MM.1S (cell line): Measurements from ENCODE around the gene TENM4.

ENCODE experiments used
- DNase-seq: peaks from one replicate; pipeline ENCODE4 v3.0.0-alpha.2; 2015
- H2AFZ ChIP-seq: fragments of 300-600 bp; sonication (generic); 2 replicates; pipeline ENCODE4 v1.6.0; 2016; ENCODE audit warnings: antibody characterized with exemption, low read length
- H3F3A ChIP-seq: fragments of 300-600 bp; sonication (generic); 2 replicates; pipeline ENCODE4 v1.6.1; 2016; ENCODE audit warnings: mild to moderate bottlenecking, antibody characterized with exemption, low read length, moderate library complexity, mixed read lengths; ENCODE audit not compliant: insufficient read depth
- H3K27ac ChIP-seq: fragments of 300-600 bp; sonication (generic); 2 replicates; pipeline ENCODE4 v1.5.1; 2016; ENCODE audit warnings: mild to moderate bottlenecking, low read length
- H3K27me3 ChIP-seq: fragments of 300-600 bp; sonication (generic); replicated peaks from 2 replicates; pipeline ENCODE4 v1.6.0; 2016; ENCODE audit warnings: low read length; ENCODE audit not compliant: insufficient read depth
- H3K36me3 ChIP-seq: fragments of 300-600 bp; sonication (generic); replicated peaks from 2 replicates; pipeline ENCODE4 v1.6.1; 2016; ENCODE audit warnings: mild to moderate bottlenecking, low read length, mixed read lengths; ENCODE audit not compliant: insufficient read depth
- H3K4me1 ChIP-seq: fragments of 300-600 bp; sonication (generic); 2 replicates; pipeline ENCODE4 v1.6.1; 2016; ENCODE audit warnings: low read length, mixed read lengths
- H3K4me2 ChIP-seq: fragments of 300-600 bp; sonication (generic); 2 replicates; pipeline ENCODE4 v1.6.0; 2016; ENCODE audit warnings: low read depth, low read length
- H3K4me3 ChIP-seq: fragments of 300-600 bp; sonication (generic); 2 replicates; pipeline ENCODE4 v1.5.1; 2016; ENCODE audit warnings: low read length, mixed read lengths
- H3K79me2 ChIP-seq: fragments of 300-600 bp; sonication (generic); 2 replicates; pipeline ENCODE4 v1.6.1; 2016; ENCODE audit warnings: mixed run types, low read length, mixed read lengths
- H3K9ac ChIP-seq: fragments of 300-600 bp; sonication (generic); 2 replicates; pipeline ENCODE4 v1.6.1; 2016; ENCODE audit warnings: low read length, mixed read lengths
- H3K9me2 ChIP-seq: fragments of 300-600 bp; sonication (generic); replicated peaks from 2 replicates; pipeline ENCODE4 v1.6.1; 2016; ENCODE audit warnings: mild to moderate bottlenecking, low read length, mixed read lengths; ENCODE audit not compliant: insufficient read depth
- H3K9me3 ChIP-seq: fragments of 300-600 bp; sonication (generic); replicated peaks from 2 replicates; pipeline ENCODE4 v1.6.1; 2016; ENCODE audit warnings: mild to moderate bottlenecking, low read length, mixed read lengths; ENCODE audit not compliant: insufficient read depth
- H4K20me1 ChIP-seq: fragments of 300-600 bp; sonication (generic); 2 replicates; pipeline ENCODE4 v1.6.1; 2016; ENCODE audit warnings: mild to moderate bottlenecking, low read length, moderate library complexity, mixed read lengths; ENCODE audit not compliant: insufficient read depth
- CTCF ChIP-seq: fragments of 300-600 bp; sonication (generic); IDR thresholded peaks from 2 replicates; pipeline ENCODE4 v1.5.1; 2016; ENCODE audit warnings: antibody characterized with exemption, low read length, mixed read lengths
- EZH2 ChIP-seq: fragments of 300-600 bp; sonication (generic); optimal IDR thresholded peaks from 2 replicates; pipeline ENCODE3; 2017; ENCODE audit warnings: low read depth, mild to moderate bottlenecking, antibody characterized with exemption, low read length, mixed read lengths
- EZH2phosphoT487 ChIP-seq: fragments of 300-600 bp; sonication (generic); IDR thresholded peaks from 2 replicates; pipeline ENCODE4 v1.6.1; 2018; ENCODE audit warnings: antibody characterized with exemption, low read length

The TENM4 gene

GRCh38 chr11:79101656-79102055, 339.2 kb downstream of the TENM4 start:
- Histone ChIP-seq H3K27ac (no peak overlapping the region), H3K9me2 (no peaks in the 10 kb centered on the region), H3K79me2 (no peaks in the 10 kb centered on the region), H3K9me3 (no peaks in the 10 kb centered on the region), H2AFZ (no peak overlapping the region), H4K20me1 (no peaks in the 10 kb centered on the region), H3F3A (no peaks in the 10 kb centered on the region), H3K36me3 (no peaks in the 10 kb centered on the region), H3K4me2 (no peak overlapping the region), H3K9ac (no peak overlapping the region), H3K4me1 (no peaks in the 10 kb centered on the region), H3K4me3 (no peak overlapping the region), H3K27me3 (no peaks in the 10 kb centered on the region)
- DNase-seq = no peak
- TF ChIP-seq CTCF = no peak

GRCh38 chr11:79100093-79100910, 340.5 kb downstream of the TENM4 start:
- DNase-seq = peak; percentile 52
- H2AFZ ChIP-seq = no peak overlapping the region
- H3K27me3 ChIP-seq = no peaks in the 10 kb centered on the region

GRCh38 chr11:79098146-79098545, 342.7 kb downstream of the TENM4 start:
- Histone ChIP-seq H3K9me2 (no peaks in the 10 kb centered on the region), H3K79me2 (no peaks in the 10 kb centered on the region), H4K20me1 (no peaks in the 10 kb centered on the region), H2AFZ (no peak overlapping the region), H3K27ac (no peak overlapping the region), H3K4me1 (no peaks in the 10 kb centered on the region), H3K4me2 (no peak overlapping the region), H3K9me3 (no peaks in the 10 kb centered on the region), H3K36me3 (no peaks in the 10 kb centered on the region), H3F3A (no peaks in the 10 kb centered on the region), H3K27me3 (no peaks in the 10 kb centered on the region), H3K9ac (no peak overlapping the region), H3K4me3 (no peak overlapping the region)
- DNase-seq = no peak
- no peak for TF ChIP-seq CTCF
- TF ChIP-seq EZH2 = no peak
- no peak for TF ChIP-seq EZH2phosphoT487

More at GRCh38 chr11:79100093-79100910, 340.5 kb downstream of the TENM4 start:
- Histone ChIP-seq H3K79me2 (no peaks in the 10 kb centered on the region), H4K20me1 (no peaks in the 10 kb centered on the region), H3K9me3 (no peaks in the 10 kb centered on the region), H3K4me2 (no peak overlapping the region), H3K27ac (no peak overlapping the region), H3K9ac (no peak overlapping the region), H3K4me3 (no peak overlapping the region), H3K4me1 (no peaks in the 10 kb centered on the region), H3F3A (no peaks in the 10 kb centered on the region), H3K36me3 (no peaks in the 10 kb centered on the region), H3K9me2 (no peaks in the 10 kb centered on the region)
- TF ChIP-seq CTCF (peak; percentile 86), EZH2 (no peak), EZH2phosphoT487 (no peak)
